Liver (tissue), 3 donors: ENCODE data around the gene OOSP1.

Experiments used
- EGR1 ChIP-seq, 2 donors: IDR thresholded peaks; 2 replicates each; pipeline ENCODE4 v1.6.1; 2016 to 2018; ENCODE audit warnings: antibody characterized with exemption in 2 of 2, low read depth in 2 of 2
- NR2F2 ChIP-seq: IDR thresholded peaks from 2 replicates; pipeline ENCODE4 v1.6.1; 2016; ENCODE audit warnings: antibody characterized with exemption
- RAD21 ChIP-seq, 2 donors: IDR thresholded peaks; 2 replicates each; pipeline ENCODE4 v1.6.1; 2016; ENCODE audit warnings: antibody characterized with exemption in 2 of 2, mild to moderate bottlenecking in 2 of 2
- SP1 ChIP-seq: IDR thresholded peaks from 2 replicates; pipeline ENCODE4 v1.6.1; 2018; ENCODE audit warnings: antibody characterized with exemption, mild to moderate bottlenecking
- YY1 ChIP-seq: IDR thresholded peaks from 2 replicates; pipeline ENCODE4 v1.6.1; 2016; ENCODE audit warnings: antibody characterized with exemption, mild to moderate bottlenecking
- TF ChIP-seq, protein P1 (sequence below): fragments of 150-350 bp; IDR thresholded peaks from 2 replicates; pipeline ENCODE4 v1.5.1; 2017; ENCODE audit warnings: improper control_type of control experiment, low read depth, low read length; ENCODE audit not compliant: missing input control
- TF ChIP-seq, protein P2 (sequence below): IDR thresholded peaks from 2 replicates; pipeline ENCODE4 v1.6.1; 2016; ENCODE audit warnings: antibody characterized with exemption
- donor health status: healthy.
- donor health status: healthy.

DNA sequence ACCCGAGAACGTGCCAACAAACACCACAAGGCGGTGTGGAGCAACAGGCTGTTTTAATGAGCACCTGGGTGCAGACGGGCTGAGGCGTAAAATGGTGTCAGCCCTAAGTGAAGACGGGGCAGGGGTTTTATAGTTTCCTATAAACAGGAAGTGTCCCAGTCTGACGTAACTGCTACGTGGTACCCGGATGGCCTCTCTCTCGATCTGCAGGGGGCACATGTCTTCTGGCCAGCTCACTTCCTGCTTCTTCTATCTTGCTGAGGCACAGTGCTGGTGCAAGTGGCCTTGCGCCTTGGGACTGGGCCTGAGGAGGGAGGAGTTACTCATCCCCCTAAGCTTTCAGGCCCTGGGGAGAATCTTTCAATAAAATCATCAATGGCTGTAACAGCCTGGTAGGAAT lies 38.7 kb upstream of the OOSP1 start:
- TF ChIP-seq, protein P1, sequence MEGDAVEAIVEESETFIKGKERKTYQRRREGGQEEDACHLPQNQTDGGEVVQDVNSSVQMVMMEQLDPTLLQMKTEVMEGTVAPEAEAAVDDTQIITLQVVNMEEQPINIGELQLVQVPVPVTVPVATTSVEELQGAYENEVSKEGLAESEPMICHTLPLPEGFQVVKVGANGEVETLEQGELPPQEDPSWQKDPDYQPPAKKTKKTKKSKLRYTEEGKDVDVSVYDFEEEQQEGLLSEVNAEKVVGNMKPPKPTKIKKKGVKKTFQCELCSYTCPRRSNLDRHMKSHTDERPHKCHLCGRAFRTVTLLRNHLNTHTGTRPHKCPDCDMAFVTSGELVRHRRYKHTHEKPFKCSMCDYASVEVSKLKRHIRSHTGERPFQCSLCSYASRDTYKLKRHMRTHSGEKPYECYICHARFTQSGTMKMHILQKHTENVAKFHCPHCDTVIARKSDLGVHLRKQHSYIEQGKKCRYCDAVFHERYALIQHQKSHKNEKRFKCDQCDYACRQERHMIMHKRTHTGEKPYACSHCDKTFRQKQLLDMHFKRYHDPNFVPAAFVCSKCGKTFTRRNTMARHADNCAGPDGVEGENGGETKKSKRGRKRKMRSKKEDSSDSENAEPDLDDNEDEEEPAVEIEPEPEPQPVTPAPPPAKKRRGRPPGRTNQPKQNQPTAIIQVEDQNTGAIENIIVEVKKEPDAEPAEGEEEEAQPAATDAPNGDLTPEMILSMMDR = no peak
- TF ChIP-seq RAD21 (IDR thresholded peaks at IDR 0.05) = no peak
- TF ChIP-seq EGR1 (IDR thresholded peaks at IDR 0.05; ENCODE audit: low read depth in 2 of 2) = no peak
- no peak for TF ChIP-seq YY1
- TF ChIP-seq, protein P2, sequence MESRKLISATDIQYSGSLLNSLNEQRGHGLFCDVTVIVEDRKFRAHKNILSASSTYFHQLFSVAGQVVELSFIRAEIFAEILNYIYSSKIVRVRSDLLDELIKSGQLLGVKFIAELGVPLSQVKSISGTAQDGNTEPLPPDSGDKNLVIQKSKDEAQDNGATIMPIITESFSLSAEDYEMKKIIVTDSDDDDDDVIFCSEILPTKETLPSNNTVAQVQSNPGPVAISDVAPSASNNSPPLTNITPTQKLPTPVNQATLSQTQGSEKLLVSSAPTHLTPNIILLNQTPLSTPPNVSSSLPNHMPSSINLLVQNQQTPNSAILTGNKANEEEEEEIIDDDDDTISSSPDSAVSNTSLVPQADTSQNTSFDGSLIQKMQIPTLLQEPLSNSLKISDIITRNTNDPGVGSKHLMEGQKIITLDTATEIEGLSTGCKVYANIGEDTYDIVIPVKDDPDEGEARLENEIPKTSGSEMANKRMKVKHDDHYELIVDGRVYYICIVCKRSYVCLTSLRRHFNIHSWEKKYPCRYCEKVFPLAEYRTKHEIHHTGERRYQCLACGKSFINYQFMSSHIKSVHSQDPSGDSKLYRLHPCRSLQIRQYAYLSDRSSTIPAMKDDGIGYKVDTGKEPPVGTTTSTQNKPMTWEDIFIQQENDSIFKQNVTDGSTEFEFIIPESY = no peak
- TF ChIP-seq NR2F2 = no peak
- TF ChIP-seq SP1 = no peak
